Measurements from ENCODE around the gene RNF151. TPM values are rescaled to one million over a fixed set of nuclear protein-coding genes. Genes with fewer than 3 reads are reported as not detected.
"Not testable (repeated sequence)": the region's sequence is repeated elsewhere in the genome, so short reads cannot be mapped to it uniquely, and the experiment has no call there.

RNF151 gene
- total RNA-seq, 1 experiment from 2014 or later = not detected

- DNase-seq (ENCODE audit: extremely low read depth, low read depth) = no peak
Measured at GRCh38 chr16:2004795-2005517, 38.3 kb downstream of the RNF151 start.

- peak; percentile 77 for DNase-seq (ENCODE audit: extremely low read depth, low read depth)
Measured at GRCh38 chr16:2005646-2006045, 39.0 kb downstream of the RNF151 start.

DNA sequence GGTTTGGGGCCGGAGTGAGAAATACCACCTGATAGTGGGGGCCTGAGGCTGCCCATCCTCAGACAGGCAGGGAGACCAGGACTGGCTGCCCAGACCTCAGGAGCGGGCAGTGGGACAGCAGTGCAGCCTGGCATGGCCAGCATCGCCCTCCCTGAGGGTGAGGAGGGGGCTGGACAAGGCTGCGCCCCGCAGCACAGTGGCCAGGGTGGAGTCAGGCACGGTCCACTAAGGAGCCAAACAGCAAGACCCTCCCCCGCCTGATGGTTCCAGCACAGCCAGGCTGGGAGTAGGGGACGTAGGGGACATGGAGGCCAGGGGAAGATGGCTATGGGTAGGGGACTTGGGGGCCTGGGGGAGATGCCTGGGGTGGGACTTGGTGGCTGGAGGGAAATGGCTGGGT is 39.7 kb downstream of the RNF151 start:
- no peak for DNase-seq (ENCODE audit: extremely low read depth, low read depth)

GRCh38 chr16:2007081-2007836 is 40.6 kb downstream of the RNF151 start:
- no peak for DNase-seq (ENCODE audit: extremely low read depth, low read depth)

DNA sequence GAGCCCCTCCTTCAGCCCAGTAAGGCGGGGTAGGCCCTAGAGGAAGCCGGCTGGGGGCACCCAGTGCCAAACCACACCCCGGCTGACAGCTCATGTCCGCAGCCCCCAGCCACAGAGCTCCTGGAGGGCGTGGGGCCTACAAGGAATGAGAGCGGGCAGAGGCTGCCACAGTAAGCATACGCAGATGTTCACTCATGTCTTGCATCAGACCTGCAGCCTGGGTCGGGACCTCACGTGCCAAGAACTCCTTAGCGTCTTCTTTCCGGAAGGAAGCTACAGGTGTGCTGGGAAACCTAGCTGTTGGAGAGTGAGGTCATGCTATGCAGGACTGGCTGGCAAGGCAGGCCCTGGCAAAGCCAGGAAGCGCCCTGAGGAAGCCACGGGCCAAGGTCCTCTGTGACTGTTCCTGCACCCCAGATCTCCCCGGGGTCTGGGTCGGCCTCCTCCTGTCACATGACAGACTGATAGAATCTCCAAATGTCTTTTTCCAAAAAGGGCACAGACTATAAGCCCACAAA is 41.4 kb downstream of the RNF151 start:
- DNase-seq (ENCODE audit: extremely low read depth, low read depth) = no peak

DNA sequence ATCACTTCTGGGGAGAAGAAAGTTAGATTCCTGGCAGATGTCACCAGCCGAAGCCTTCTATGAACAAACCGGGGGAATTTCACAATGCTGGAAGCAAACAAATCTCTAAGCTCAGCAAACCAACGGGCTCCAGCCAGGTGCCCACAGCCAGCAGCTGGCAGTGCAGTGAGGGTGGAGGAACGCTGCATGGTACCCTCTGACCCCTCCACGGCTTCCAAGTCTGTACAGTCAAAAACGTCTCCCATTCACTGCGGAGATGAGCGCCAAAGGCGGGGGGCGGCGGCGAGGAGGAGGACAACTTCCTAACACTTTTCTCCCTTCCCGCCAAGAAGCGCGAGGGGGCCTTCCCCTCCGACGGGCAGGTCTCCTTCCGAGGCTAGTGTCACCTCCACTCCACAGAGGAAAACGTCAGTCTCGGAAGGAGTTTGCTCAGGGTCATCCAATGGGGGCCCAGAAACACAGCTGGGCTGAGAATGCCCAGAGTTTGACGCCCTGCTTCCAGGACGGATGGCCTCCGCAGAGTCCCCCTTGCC is 42.0 kb downstream of the RNF151 start:
- no peak for DNase-seq (ENCODE audit: extremely low read depth, low read depth)

DNA sequence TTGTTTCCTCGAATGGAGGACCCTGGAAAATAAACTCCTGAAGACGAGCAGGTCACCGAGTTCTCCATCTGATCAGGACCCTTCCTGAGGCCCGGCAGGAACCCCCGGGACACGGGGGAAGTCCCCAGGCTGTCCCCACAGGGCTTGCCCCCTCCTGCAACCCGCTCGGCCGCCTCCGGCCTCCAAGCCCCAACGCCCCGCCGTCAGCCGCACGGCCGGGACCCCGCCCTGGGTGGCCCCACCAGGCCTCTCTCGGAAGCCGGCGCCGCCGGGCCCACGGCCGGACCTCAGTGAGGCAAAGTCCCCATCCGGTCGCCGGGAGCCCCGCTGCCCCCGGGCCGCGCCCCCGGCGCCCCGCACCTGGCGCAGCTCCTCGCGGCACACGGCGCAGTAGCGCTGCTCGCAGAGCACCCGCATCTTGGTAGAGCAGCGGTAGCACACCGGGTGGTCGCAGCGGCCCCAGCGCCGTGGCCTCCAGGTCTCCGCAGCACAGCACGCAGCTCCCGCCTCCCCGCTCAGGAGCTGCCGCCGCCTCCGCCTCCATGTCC is 42.6 kb downstream of the RNF151 start:
- DNase-seq (ENCODE audit: extremely low read depth, low read depth) = no peak

DNA sequence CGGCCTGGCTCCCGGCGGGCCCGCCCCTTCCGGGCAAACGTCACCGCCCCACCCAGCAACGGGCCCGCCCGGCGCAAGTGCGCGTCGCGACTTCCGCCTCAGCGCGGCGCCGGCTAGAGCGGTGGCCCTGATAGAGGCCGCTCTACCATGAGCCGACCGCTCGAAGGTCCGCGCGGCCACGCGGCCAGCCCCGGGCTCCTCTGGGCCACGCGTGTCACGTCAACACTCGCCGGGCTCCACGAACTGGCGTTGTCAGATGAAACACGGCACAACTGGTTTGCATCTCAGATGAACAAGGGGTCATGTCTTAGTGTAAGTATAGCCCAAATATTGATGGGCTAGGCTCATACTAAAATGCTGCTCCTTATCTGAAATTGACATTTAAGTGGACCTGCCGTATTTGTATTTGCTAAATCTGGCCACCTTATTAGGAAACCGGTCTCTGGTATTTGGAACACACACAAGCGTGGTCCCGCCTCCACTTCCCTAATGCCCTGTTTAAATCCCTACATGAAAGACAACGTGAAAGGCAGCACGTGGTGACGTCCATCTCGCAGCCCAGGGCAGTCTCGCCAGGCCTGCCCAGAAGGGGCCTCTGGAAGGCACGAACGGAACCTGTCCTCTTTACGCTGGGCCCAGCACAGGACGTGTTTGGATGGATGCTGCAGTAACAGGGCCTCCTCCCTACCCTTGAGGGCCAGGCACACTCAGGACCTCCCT is 43.3 kb downstream of the RNF151 start, which contains the start of gene ZNF598:
Gene ZNF598 (minus strand): TSS at position 31 of the 720 bp plus-strand sequence.
- DNase-seq (ENCODE audit: extremely low read depth, low read depth) = peak; percentile 79

DNA sequence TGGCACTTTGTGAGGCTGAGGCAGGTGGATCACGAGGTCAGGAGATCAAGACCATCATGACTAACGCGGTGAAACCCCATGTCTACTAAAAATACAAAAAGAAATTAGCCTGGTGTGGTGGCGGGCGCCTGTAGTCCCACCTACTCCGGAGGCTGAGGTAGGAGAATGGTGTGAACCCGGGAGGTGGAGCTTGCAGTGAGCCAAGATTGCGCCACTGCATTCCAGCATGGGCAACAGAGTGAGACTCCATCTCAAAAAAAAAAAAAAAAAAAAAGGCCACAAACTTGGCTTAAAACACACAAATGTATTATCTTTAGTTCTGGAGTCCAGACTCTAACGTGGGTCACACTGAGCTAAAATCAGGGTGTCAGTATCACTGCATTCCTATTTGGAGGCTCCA is 45.1 kb downstream of the RNF151 start:
- DNase-seq (ENCODE audit: extremely low read depth, low read depth) = not testable (repeated sequence)

DNA sequence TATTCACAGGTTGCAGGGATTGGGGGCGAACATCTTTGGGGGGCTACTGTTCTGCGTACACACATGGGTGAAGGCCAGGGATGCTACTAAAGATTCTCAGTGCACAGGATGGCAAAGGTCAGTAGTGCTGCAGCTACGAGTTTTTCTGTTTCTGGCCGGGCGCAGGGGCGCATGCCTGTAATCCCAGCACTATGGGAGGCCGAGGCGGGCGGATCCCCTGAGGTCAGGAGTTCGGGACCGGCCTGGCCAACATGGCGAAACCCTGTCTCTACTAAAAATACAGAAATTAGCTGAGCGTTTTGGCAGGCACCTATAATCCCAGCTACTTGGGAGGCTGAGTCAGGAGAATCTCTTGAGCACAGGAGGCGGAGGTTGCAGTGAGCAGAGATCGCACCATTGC is 46.9 kb downstream of the RNF151 start:
- no peak for DNase-seq (ENCODE audit: extremely low read depth, low read depth)

- DNase-seq (ENCODE audit: extremely low read depth, low read depth) = peak; percentile 96
Measured at GRCh38 chr16:2015117-2015946, 48.7 kb downstream of the RNF151 start.

DNA sequence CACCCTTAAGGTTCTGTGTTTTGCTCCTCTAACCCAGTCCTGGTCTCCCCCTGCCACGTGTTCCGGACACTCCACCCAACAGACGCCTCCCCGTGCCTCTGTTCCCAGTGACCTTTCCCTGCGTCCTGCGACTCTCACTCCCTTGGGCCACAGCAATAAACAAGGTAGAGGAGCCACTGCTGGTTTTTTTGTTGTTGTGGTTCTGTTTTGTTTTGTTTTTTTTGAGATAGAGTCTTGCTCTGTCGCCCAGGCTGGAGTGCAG is 49.2 kb downstream of the RNF151 start:
- DNase-seq (ENCODE audit: extremely low read depth, low read depth) = no peak

GRCh38 chr16:2016407-2016922 is 49.8 kb downstream of the RNF151 start:
- DNase-seq (ENCODE audit: extremely low read depth, low read depth) = no peak

Small RNA genes lying within 50 kb of the gene (small RNA-seq; reads per million reads assigned to genes)
- 0 reads per million in 2 experiments for gene AC005363.2
- 0 to 0.12 reads per million in 2 experiments for gene RN7SL219P
- gene SNORA10 = 0 reads per million in 2 experiments
- gene SNORA64 = 0 reads per million in 2 experiments

Other genes with a start within 250 kb of the RNF151 start
- gene NME3, start 195.3 kb upstream of the RNF151 start, total RNA-seq (2014; rRNA removed; shearing (Covaris generic)) = 42.0 and 53.3 TPM in 2 replicates
- 6.0 and 6.9 TPM in 2 replicates for gene EME2, start 194.0 kb upstream of the RNF151 start, total RNA-seq (2014; rRNA removed; shearing (Covaris generic))
- 91.2 and 104 TPM in 2 replicates for gene MRPS34, start 193.7 kb upstream of the RNF151 start, total RNA-seq (2014; rRNA removed; shearing (Covaris generic))
- 19.7 and 21.0 TPM in 2 replicates for gene SPSB3, start 184.3 kb upstream of the RNF151 start, total RNA-seq (2014; rRNA removed; shearing (Covaris generic))
- 50.2 and 59.3 TPM in 2 replicates for gene NUBP2, start 183.9 kb upstream of the RNF151 start, total RNA-seq (2014; rRNA removed; shearing (Covaris generic))
- not detected in 2 replicates for gene IGFALS, start 173.2 kb upstream of the RNF151 start, total RNA-seq (2014; rRNA removed; shearing (Covaris generic))
- gene HAGH, start 140.0 kb upstream of the RNF151 start, total RNA-seq (2014; rRNA removed; shearing (Covaris generic)) = 63.2 and 73.9 TPM in 2 replicates
- 29.2 and 33.0 TPM in 2 replicates for gene FAHD1, start 139.7 kb upstream of the RNF151 start, total RNA-seq (2014; rRNA removed; shearing (Covaris generic))
- 0.97 and 2.5 TPM in 2 replicates for gene MEIOB, start 94.7 kb upstream of the RNF151 start, total RNA-seq (2014; rRNA removed; shearing (Covaris generic))
- gene HS3ST6, start 48.4 kb upstream of the RNF151 start, total RNA-seq (2014; rRNA removed; shearing (Covaris generic)) = 0.97 and 1.2 TPM in 2 replicates
- 5.8 and 7.4 TPM in 2 replicates for gene MSRB1, start 23.7 kb upstream of the RNF151 start, total RNA-seq (2014; rRNA removed; shearing (Covaris generic))
- gene RPL3L, start 12.2 kb upstream of the RNF151 start, total RNA-seq (2014; rRNA removed; shearing (Covaris generic)) = not detected in 2 replicates
- gene NDUFB10, start 7.3 kb upstream of the RNF151 start, total RNA-seq (2014; rRNA removed; shearing (Covaris generic)) = 206 and 240 TPM in 2 replicates
- gene RPS2, start 2.0 kb upstream of the RNF151 start, total RNA-seq (2014; rRNA removed; shearing (Covaris generic)) = 5,880 and 6,554 TPM in 2 replicates
- gene TBL3, start 5.2 kb downstream of the RNF151 start, total RNA-seq (2014; rRNA removed; shearing (Covaris generic)) = 32.0 and 34.1 TPM in 2 replicates
- gene NOXO1, start 14.6 kb downstream of the RNF151 start, total RNA-seq (2014; rRNA removed; shearing (Covaris generic)) = 0.84 TPM in 1 of 2 replicates, not detected in the other
- 26.1 and 30.8 TPM in 2 replicates for gene GFER, start 17.3 kb downstream of the RNF151 start, total RNA-seq (2014; rRNA removed; shearing (Covaris generic))
- gene SYNGR3, start 23.1 kb downstream of the RNF151 start, total RNA-seq (2014; rRNA removed; shearing (Covaris generic)) = 4.0 and 4.5 TPM in 2 replicates
- 35.1 and 37.1 TPM in 2 replicates for gene ZNF598, start 43.0 kb downstream of the RNF151 start, total RNA-seq (2014; rRNA removed; shearing (Covaris generic))
- 3.4 and 4.8 TPM in 2 replicates for gene NPW, start 52.9 kb downstream of the RNF151 start, total RNA-seq (2014; rRNA removed; shearing (Covaris generic))
- gene NHERF2, start 60.0 kb downstream of the RNF151 start, total RNA-seq (2014; rRNA removed; shearing (Covaris generic)) = 11.1 and 13.3 TPM in 2 replicates
- gene NTHL1, start 81.0 kb downstream of the RNF151 start, total RNA-seq (2014; rRNA removed; shearing (Covaris generic)) = 18.0 and 20.2 TPM in 2 replicates
- gene TSC2, start 81.1 kb downstream of the RNF151 start, total RNA-seq (2014; rRNA removed; shearing (Covaris generic)) = 33.8 and 38.5 TPM in 2 replicates
- gene PKD1, start 169.0 kb downstream of the RNF151 start, total RNA-seq (2014; rRNA removed; shearing (Covaris generic)) = 98.8 and 119 TPM in 2 replicates
- gene RAB26, start 181.8 kb downstream of the RNF151 start, total RNA-seq (2014; rRNA removed; shearing (Covaris generic)) = 0.66 and 1.2 TPM in 2 replicates
- 52.8 and 55.6 TPM in 2 replicates for gene TRAF7, start 188.9 kb downstream of the RNF151 start, total RNA-seq (2014; rRNA removed; shearing (Covaris generic))
- gene CASKIN1, start 229.7 kb downstream of the RNF151 start, total RNA-seq (2014; rRNA removed; shearing (Covaris generic)) = 0.50 and 1.5 TPM in 2 replicates
- gene MLST8, start 238.6 kb downstream of the RNF151 start, total RNA-seq (2014; rRNA removed; shearing (Covaris generic)) = 58.5 and 58.7 TPM in 2 replicates
- 2.1 and 2.9 TPM in 2 replicates for gene BRICD5, start 244.0 kb downstream of the RNF151 start, total RNA-seq (2014; rRNA removed; shearing (Covaris generic))
- 8.6 and 11.9 TPM in 2 replicates for gene PGP, start 248.0 kb downstream of the RNF151 start, total RNA-seq (2014; rRNA removed; shearing (Covaris generic))